ENCODE measurements around the gene KRTAP5-9.
"Not testable (repeated sequence)": the region's sequence is repeated elsewhere in the genome, so short reads cannot be mapped to it uniquely, and the experiment has no call there.

The KRTAP5-9 gene

DNA sequence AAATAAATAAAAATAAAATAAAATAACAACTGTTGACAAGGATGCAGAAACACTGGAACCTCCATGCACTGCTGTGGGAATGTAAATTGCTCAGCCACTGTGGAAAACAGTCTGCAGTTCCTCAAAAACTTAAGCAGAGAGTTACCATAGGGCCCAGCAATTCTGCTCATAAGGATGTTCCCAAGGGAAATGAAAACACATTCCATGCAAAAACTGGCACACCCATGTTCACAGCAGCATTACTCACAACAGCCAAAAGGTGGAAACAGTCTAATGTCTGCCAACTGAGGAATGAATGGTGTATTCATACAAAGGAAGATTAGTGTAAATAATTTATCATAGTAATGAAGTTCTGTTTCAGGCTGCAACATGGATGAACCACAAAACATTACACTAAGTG, 13.9 kb downstream of the KRTAP5-9 start:
- no peak for DNase-seq (ENCODE audit: low read depth in 1 of 2, low spot score in 1 of 2)

DNA sequence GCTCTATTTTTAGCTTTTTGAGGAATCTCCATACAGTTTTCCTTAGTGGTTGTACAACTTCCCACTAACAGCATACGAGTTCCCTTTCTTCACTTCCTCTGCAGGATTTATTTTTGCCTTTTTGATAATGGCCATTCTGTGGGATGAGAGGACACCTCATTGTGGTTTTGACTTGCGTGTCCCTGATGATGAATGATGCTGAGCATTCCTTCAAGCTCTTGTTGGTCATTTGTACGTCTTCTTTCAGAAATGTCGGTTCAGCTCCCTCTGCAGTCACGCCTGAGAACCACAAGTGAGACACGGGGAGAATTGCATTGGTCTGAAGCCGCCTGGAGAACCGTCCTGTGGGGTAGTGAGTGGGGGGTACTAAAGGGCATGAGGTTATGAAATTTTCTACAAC, 15.2 kb downstream of the KRTAP5-9 start:
- DNase-seq (ENCODE audit: low read depth in 1 of 2, low spot score in 1 of 2) = no peak

DNA sequence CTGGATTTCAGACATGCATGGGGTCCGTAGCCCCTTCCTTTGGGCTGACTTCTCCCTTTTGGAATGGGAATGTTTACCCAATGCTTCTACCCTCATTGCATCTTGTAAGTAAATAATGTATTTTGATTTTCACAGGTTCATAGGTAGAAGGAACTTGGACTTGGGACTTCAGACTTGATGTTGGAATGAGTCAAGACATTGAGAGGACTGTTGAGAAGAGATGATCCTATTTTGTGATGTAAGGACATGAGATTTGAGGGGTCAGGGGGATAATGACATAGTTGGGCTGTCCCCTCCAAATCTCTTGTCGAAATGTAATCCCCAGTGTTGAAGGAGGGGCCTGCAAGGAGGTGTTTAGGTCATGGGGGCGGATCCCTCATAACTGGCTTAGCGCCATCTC, 16.2 kb downstream of the KRTAP5-9 start:
- no peak for DNase-seq (ENCODE audit: low read depth in 1 of 2, low spot score in 1 of 2)

DNA sequence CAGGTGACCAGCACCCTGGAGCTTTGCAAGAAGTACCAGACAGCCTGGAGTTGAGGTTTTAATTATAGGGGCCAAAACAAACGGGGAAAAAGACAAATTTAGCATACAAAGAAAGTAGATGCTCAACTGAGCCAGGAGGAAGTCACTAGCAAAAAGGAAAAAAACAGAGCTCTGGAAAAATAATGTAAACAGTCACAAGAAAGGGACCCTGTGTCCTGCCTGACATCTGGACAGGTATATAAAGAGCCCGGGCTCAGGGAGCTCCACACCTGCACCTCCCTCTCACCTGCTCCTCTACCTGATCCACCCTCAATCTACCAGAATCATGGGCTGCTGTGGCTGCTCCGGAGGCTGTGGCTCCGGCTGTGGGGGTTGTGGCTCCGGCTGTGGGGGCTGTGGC, 17.0 kb downstream of the KRTAP5-9 start, which contains the start of gene KRTAP5-10:
KRTAP5-10 (plus strand) TSS at position 301 of the 400 bp plus-strand sequence; CDS start at position 326, 25 bp downstream.
- DNase-seq (ENCODE audit: low read depth in 1 of 2, low spot score in 1 of 2) = no peak

DNA sequence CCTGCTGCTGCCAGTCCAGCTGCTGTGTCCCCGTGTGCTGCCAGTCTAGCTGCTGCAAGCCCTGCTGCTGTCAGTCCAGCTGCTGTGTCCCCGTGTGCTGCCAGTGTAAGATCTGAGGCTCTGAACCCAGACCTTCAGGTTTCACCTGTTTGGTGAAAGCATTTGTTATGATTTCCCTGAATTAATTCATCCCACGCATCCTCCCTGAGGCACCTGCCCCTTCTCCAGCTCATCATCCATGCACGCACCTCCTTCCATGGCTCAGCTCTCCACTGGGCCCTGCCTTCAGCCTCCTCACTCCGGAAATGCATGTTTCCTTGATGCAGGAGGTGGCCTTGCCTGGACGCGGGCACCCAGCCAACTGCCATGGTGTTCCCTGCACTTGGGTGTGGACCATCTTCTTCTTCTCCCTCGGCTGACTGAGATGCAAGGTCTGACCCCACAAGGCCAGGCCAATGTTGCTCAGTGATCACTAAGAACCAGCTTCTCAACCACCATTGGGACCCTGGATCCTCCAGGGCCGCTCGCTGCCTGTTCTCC, 17.9 kb downstream of the KRTAP5-9 start:
- no peak for DNase-seq (ENCODE audit: low read depth in 1 of 2, low spot score in 1 of 2)

DNA sequence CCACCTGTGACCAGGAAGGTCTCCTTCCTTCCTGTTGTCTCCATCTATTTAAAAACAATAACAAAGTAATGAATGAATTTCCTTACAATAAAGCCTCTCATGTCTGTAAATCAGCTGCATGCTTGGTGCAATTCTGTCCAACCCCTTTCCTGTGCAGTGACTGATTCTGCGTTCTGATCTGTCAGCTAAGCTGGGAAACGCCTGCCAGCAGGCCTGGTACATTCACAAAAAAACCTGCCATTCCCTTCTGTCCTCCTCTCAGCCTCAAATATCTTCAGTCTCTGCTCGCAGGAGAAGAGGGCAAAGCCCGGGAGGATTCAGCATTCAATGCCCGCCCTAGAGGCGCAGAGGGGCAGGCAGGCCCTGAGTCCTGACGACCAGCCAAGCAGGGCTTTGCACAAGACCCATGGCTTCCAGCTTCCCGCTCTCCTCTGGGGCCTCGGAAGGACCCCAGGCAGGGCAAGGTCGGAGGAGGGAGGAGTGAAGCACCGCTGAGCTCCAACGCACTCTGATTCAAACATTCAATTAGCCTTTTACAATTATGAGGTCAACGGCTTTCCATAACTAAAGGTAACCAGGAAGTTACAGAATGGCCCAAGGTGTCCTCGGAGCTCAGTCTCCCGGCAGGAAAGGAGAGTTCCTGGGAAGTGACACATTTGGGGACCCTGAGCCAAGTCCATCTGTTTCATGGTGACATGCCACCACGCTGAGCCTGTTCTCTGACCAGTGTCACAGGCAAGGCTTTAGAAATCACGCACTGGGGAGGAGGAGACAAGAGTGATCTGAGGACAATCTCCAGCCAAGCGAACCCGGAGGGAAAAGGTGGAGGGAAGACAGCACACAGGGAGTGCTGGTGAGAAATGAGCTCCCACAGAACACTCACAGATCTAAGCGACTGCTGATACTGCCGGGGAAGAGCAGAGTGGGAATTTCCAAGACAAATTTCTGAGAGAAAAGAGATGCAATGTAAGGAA, 18.7 kb downstream of the KRTAP5-9 start:
- not testable (repeated sequence) for DNase-seq (ENCODE audit: low read depth in 1 of 2, low spot score in 1 of 2)

DNA sequence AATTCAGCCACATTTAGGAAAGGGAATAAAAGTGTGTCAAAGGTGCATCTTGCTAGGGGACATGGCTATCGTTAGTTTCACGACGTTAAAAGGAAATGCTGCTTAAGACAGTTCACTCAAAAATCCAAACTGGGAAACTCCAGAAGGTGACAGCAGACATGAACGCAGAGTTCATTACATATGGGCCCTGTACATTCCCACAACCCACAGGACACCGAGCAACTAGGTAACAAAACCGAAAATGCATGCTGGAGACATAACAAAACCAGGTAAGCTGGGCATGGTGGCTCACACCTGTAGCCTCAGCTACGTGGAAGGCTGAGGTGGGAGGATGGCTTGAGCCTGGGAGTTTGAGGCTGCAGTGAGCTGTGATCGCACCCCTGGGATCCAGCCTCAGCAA, 19.4 kb downstream of the KRTAP5-9 start:
- not testable (repeated sequence) for DNase-seq (ENCODE audit: low read depth in 1 of 2, low spot score in 1 of 2)

DNA sequence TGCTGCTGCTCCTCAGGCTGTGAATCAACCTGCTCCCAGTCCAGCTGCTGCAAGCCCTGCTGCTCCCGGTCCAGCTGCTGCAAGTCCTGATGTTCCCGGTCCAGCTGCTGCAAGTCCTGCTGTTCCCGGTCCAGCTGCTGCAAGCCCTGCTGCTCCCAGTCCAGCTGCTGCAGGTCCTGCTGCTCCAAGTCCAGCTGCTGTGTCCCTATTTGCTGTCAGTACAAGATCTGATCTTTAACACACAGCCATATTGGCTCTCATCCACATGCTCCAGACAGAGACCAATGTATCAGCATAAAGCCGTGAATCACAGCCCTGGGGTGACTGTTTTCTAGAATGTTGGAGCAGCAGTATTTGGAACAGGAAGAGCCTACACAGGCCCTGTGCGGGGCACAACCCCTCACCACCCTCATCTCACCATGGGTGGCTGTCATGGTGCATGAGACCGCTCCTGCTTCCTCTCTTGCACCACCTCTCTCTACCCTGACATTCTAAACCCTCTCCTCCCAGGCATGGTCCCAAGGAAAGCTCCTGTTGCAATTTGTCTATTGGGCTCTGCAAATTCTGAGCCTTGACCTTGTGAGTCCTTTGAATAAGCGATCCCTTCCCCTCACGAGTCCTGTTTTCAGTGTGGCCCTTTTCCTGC, 20.6 kb downstream of the KRTAP5-9 start:
- no peak for DNase-seq (ENCODE audit: low read depth in 1 of 2, low spot score in 1 of 2)

DNA sequence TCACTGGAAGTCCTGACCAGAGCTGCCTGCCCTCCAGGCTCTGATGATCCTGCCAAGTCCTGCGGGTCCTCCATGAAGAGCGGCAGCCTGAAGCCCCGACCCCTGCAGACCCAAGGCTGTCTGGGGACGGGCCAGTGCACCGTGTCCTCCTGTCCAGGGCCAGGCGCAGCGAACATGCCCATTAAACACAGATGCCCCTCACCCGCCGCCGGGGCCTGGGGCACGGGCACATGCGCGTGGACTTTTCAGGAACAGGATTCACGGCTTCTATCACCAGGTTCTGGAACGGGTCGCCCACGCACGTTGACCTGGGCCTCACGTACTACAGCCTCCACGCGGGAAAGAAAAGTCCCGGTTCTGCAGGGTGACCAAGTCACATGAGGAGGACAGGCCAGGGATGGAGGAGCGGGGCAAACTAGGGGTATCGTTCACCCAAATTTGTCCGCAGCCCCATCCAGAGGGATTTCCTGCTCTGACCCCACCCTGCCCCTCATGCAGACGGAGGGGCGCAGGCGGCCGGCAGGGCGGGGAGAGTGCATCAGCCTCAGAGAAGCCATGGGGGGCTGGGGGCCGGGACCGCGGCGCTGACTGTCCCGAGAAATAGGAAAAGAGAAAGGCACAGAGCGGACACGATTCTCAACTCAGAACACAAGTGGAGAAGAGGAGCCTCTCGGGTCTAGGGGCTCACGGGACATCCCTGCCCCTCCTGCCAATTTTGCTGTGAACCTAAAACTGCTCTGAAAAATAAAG, 23.1 kb downstream of the KRTAP5-9 start:
- DNase-seq (ENCODE audit: low read depth in 1 of 2, low spot score in 1 of 2) = not testable (repeated sequence)

DNA sequence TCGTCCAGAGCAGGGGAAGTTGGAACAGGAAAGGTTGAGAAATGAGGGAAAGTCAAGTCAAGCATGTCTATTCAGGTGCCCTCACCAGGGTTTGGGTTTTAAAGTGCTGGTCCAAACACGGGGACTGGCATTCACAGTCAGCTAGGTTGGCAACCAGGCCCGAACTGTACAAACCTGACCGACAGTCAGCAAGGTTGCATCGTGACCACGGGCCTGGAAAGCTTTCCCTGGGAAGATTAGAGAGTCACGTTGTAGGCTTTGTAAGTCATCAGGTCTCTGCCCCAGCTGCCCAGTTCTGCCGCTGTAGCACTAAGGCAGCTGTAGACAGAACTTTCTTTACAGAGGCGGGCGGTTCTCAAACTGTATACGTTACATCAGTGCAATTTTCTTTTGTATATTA, 24.6 kb downstream of the KRTAP5-9 start:
- no peak for DNase-seq (ENCODE audit: low read depth in 1 of 2, low spot score in 1 of 2)

DNA sequence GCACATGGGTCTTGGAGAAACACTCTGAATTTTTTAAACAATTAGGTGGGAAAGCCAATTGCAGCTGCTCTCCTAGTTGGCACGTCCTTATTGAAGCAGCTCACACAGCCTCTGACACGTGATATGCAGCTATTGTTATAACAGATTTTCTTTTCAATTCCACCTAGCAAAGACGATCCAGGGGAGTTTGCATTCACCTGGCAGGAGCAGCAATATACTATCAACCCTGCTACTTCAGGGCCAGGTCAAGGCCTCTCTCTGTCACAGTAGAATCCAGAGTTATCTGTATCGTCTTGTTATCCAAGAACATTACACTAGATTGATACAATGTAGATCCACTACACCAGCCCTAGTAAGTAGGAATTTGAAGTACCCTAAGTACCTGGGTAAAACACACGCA, 26.2 kb downstream of the KRTAP5-9 start:
- no peak for DNase-seq (ENCODE audit: low read depth in 1 of 2, low spot score in 1 of 2)

DNA sequence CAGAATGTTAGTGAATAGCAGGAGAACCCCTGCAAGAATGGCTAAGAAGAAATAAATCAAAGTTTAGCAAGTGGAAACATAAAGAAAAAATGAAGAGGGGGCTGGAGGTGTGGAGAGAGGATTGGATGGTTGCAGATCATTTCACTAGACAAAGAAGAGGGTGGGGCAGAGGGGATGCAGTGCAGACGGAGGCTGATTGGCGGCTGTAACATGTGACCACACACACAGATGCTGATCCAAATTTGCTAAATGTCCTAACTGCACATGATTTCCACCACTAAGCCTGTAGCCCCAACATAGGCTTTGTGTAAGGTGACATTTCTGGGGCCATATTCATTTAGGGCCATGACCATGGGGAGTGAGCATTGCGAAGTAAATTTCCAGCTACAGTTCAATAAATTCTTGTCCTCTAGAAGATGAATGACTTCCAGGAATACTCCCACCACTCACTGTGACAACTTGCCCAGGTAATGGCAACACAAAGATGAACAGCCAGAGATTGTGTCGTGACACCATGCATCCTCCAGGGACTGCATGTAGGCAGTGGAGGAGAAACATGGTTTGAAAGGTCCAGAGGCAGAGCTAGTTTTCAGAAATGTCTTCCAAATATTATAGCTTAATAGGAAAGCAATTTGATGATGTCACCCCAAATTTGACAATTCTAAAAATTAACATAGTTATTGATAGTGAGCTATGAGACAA, 27.7 kb downstream of the KRTAP5-9 start:
- no peak for DNase-seq (ENCODE audit: low read depth in 1 of 2, low spot score in 1 of 2)

DNA sequence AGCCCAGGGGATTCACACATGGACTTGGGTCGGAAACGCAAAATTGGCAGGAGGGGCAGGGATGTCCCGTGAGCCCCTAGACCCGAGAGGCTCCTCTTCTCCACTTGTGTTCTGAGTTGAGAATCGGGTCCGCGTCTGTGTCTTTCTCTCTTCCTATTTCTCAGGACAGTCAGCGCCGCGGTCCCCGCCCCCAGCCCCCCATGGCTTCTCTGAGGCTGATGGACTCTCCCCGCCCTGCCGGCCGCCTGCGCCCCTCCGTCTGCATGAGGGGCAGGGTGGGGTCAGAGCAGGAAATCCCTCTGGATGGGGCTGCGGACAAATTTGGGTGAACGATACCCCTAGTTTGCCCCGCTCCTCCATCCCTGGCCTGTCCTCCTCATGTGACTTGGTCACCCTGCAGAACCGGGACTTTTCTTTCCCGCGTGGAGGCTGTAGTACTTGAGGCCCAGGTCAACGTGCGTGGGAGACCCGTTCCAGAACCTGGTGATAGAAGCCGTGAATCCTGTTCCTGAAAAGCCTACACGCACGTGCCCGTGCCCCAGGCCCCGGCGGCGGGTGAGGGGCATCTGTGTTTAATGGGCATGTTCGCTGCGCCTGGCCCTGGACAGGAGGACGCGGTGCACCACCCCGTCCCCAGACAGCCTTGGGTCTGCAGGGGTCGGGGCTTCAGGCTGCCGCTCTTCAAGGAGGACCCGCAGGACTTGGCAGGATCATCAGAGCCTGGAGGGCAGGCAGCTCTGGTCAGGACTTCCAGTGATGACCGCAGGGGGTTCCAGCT, 28.7 kb downstream of the KRTAP5-9 start:
- not testable (repeated sequence) for DNase-seq (ENCODE audit: low read depth in 1 of 2, low spot score in 1 of 2)

DNA sequence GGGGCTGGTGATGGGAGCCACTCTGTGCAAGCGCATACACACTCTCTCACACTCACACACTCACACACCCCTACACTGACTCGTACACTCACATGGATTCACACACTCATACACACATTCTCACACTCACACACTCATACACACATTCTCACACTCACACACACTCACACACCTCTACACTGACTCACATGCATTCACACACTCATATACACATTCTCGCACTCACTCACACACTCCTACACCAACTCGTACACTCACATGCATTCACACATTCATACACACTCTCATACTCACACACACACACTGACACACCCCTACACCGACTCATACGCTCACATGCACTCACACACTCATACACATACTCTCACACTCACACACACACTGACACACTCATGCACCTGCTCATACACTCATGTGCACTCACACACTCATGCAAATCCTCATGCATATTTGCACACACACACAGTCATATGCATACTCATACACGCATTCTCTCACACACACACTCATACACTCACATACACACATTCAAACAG, 29.3 kb downstream of the KRTAP5-9 start:
- DNase-seq (ENCODE audit: low read depth in 1 of 2, low spot score in 1 of 2) = no peak

DNA sequence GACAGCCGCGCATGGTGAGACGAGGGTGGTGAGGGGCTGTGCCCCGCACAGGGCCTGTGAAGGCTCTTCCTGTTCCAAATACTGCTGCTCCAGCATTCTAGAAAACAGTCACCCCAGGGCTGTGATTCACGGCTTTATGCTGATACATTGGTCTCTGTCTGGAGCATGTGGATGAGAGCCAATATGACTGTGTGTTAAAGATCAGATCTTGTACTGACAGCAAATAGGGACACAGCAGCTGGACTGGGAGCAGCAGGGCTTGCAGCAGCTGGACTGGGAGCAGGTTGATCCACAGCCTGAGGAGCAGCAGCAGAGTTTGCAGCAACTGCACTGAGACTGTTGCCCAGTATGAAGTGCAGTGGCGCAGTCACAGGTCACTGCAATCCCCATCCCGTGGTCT, 31.3 kb downstream of the KRTAP5-9 start:
- DNase-seq (ENCODE audit: low read depth in 1 of 2, low spot score in 1 of 2) = not testable (repeated sequence)

DNA sequence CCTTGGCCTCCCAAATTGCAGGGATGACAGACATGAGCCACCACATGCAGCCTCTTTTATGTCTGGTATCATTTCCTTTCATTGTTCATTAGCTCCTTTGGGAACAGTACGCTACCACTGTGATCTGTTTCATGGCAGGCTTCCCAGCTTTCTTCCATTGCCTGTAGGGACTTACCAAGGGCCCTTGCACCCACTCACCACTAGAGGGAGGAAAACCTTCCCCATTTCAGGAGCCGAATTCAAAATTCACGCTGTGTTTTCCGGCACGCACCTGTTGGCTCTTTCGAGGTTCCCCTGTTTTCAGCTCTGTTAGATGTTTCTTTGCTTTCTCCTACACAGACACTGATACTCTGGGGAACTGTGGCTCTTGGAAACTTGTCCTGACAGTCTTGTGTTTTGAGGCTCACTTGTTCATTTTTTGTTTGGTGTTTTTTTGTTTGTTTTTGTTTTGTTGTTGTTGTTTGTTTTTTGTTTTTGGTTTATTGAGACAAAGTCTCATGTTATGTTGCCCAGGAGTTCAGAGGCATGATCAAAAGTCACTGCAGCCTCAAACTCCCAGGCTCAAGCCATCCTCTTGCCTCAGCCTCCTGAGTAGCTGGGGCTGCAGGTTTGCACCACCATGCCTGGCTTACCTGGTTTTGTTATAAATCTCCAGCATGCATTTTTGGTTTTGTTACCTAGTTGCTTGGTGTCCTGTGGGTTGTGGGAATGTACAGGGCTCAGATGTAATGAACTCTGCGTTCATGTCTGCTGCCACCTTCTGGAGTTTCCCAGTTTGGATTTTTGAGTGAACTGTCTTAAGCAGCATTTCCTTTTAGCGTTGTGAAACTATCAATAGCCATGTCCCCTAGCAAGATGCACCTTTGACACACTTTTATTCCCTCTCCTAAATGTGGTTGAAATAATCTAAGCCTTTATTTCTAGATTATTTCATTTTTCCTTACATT, 32.1 kb downstream of the KRTAP5-9 start:
- DNase-seq (ENCODE audit: low read depth in 1 of 2, low spot score in 1 of 2) = no peak

DNA sequence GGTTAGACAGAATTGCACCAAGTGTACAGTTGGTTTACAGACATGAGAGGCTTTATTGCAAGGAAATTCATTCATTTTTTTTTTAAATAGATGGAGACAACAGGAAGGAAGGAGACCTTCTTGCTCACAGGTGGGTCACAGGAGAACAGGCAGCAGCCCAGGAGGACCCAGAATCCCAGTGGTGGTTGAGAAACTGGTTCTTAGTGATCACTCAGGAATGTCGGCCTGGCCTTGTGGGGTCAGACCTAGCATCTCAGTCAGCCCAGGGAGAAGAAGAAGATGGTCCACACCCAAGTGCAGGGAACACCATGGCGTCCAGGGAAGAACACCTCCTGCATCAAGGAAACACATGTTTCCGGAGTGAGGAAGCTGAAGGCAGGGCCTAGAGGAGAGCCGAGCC, 33.6 kb downstream of the KRTAP5-9 start:
- no peak for DNase-seq (ENCODE audit: low read depth in 1 of 2, low spot score in 1 of 2)

DNA sequence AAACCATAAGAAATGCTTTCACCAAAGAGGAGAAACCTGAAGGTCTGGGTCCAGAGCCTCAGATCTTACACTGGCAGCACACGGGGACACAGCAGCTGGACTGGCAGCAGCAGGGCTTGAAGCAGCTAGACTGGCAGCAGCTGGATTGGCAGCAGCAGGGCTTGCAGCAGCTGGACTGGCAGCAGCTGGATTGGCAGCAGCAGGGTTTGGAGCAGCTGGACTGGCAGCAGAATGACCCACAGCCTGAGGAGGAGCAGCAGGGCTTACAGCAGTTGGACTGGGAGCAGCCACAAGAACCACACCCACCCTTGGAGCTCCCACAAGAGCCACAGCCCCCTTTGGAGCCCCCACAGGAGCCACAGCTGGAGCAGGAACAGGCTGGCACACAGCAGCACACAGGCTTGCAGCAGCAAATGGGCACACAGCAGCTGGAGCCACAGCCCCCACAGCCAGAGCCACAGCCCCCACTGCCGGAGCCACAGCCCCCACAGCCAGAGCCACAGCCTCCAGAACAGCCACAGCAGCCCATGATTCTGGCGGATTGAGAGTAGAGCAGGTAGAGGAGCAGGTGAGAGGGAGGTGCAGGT, 34.2 kb downstream of the KRTAP5-9 start, which contains the start of gene KRTAP5-11:
KRTAP5-11 (minus strand) TSS at position 567 of the 587 bp plus-strand sequence; CDS start at position 529, 38 bp downstream.
- no peak for DNase-seq (ENCODE audit: low read depth in 1 of 2, low spot score in 1 of 2)
